A673 (cell line): Measurements from ENCODE around the gene AGBL4. TPM values are rescaled to one million over a fixed set of nuclear protein-coding genes. Genes with fewer than 3 reads are reported as not detected.
A peak's percentile ranks its signal among the peaks of the same experiment; 100 is the strongest.

Source experiments
- BruUV-seq: library from RNA; stranded (reverse); fragments of 400-500 nt; replicated peaks from 2 replicates; lab custom pipeline; 2021; lab: Mats Ljungman, UMichigan
- CTCF ChIA-PET: fragments of 300-600 bp; sonication (Branson Sonifier 250); formaldehyde crosslinking; loops from one replicate; lab custom pipeline; 2022; ENCODE audit warnings: antibody characterized with exemption; lab: Charles Lee
- POLR2A ChIA-PET: fragments of 300-600 bp; sonication (Branson Sonifier 250); formaldehyde crosslinking; loops from one replicate; lab custom pipeline; 2022; ENCODE audit warnings: antibody characterized with exemption; ENCODE audit not compliant: low non-redundant PET; lab: Charles Lee
- DNase-seq: peaks from one replicate; pipeline ENCODE4 v3.0.0-alpha.2; 2015; ENCODE audit warnings: low spot score
- H3K27ac ChIP-seq: fragments of 200-600 bp; sonication (generic); 2 replicates; pipeline ENCODE4 v1.5.1; 2016; ENCODE audit warnings: mixed run types, low read depth, mild to moderate bottlenecking, mixed read lengths, antibody characterized with exemption, low read length; ENCODE audit not compliant: poor library complexity, severe bottlenecking
- H3K27me3 ChIP-seq: fragments of 200-600 bp; sonication (generic); replicated peaks from 2 replicates; pipeline ENCODE4 v1.6.1; 2017; ENCODE audit warnings: mixed run types, low read depth, mild to moderate bottlenecking, mixed read lengths, antibody characterized with exemption, low read length; ENCODE audit not compliant: insufficient read depth, poor library complexity
- H3K36me3 ChIP-seq: fragments of 200-600 bp; sonication (generic); 2 replicates; pipeline ENCODE4 v1.6.1; 2016; ENCODE audit warnings: mixed run types, mild to moderate bottlenecking, mixed read lengths, antibody characterized with exemption, low read length; ENCODE audit not compliant: insufficient read depth, poor library complexity, severe bottlenecking
- H3K4me1 ChIP-seq: fragments of 200-600 bp; sonication (generic); 2 replicates; pipeline ENCODE4 v1.6.1; 2017; ENCODE audit warnings: mixed run types, mild to moderate bottlenecking, mixed read lengths, antibody characterized with exemption, low read length; ENCODE audit not compliant: insufficient read depth, poor library complexity, severe bottlenecking
- H3K4me3 ChIP-seq: fragments of 200-600 bp; sonication (generic); 2 replicates; pipeline ENCODE4 v1.5.1; 2016; ENCODE audit warnings: low read depth, mixed run types, mild to moderate bottlenecking, mixed read lengths, low read length; ENCODE audit not compliant: poor library complexity, severe bottlenecking
- H3K9me3 ChIP-seq: fragments of 200-600 bp; sonication (generic); 2 replicates; pipeline ENCODE4 v1.6.1; 2016; ENCODE audit warnings: mixed run types, low read depth, mild to moderate bottlenecking, mixed read lengths, antibody characterized with exemption, low read length; ENCODE audit not compliant: poor library complexity, severe bottlenecking
- EZH2 ChIP-seq: fragments of 200-600 bp; sonication (generic); IDR thresholded peaks from 2 replicates; pipeline ENCODE4 v1.6.1; 2017; ENCODE audit warnings: borderline replicate concordance, low read depth, mild to moderate bottlenecking, mixed read lengths, antibody characterized with exemption, low read length; ENCODE audit not compliant: poor library complexity, severe bottlenecking
- intact Hi-C: fragments of 100-400 bp; cut with micrococcal nuclease; formaldehyde crosslinking; loops from one replicate; pipeline ENCODE4 v1.10.0; 2022; ENCODE audit not compliant: unreplicated experiment
- total RNA-seq: library from RNA; stranded (reverse); gene quantifications from 2 replicates; pipeline ENCODE4 v1.2.3, GENCODE V29; 2021
- TF ChIP-seq, protein P1 (sequence below): fragments of 300-800, 200-600 bp; sonication (generic); conservative IDR thresholded peaks from 2 replicates; pipeline ENCODE4 v1.5.1; 2017; ENCODE audit warnings: low read depth, mild to moderate bottlenecking, antibody characterized with exemption, low read length, moderate library complexity, mixed read lengths

The AGBL4 gene
- total RNA-seq, 1 experiment from 2014 or later = 0.32 TPM

DNA sequence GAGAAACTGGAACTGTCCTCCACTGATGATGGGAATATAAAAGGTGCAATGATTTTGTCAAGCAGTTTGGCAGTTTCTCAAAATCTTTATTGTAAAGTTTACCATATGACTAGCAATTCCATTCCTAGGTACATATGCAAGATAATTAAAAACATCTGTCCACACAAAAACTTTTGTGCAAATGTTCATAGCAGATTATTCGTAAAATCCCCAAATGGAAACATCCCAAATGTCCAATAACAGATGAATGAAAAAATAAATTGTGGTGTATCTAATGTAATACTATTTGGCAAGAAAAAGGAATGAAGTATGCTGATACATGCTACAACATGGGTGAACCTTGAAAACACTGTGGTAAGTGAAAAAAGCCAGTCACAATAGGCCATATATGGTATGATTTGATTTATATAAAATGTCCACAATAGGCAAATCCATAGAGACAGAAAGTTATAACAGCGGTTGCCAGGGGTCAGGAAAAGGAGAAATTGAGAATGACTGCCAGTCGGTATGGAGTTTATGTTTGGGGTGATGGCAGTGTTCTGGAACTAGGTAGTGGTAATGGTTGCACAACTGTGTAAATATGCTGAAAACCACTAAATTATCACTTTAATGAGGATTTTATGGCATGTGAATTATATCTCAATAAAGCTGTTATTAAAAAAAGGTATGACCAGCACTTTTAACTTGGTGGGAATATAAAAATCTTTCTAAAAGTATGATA is 1165.4 kb downstream of the AGBL4 start:
- no peak overlapping the region for H3K27ac ChIP-seq
- BruUV-seq = no TSS peak
- intact Hi-C loops = no loop called here
- POLR2A ChIA-PET = no interaction called here
- no peak for DNase-seq
- CTCF ChIA-PET = no interaction called here
- H3K4me3 ChIP-seq = no peak overlapping the region
- H3K4me1 ChIP-seq = peaks cover 10% of the 10 kb centered on the region
- no peaks in the 10 kb centered on the region for H3K27me3 ChIP-seq
- H3K36me3 ChIP-seq = no peaks in the 10 kb centered on the region
- H3K9me3 ChIP-seq = peaks cover 13% of the 10 kb centered on the region
- TF ChIP-seq EZH2 = no peak
- TF ChIP-seq, protein P1, sequence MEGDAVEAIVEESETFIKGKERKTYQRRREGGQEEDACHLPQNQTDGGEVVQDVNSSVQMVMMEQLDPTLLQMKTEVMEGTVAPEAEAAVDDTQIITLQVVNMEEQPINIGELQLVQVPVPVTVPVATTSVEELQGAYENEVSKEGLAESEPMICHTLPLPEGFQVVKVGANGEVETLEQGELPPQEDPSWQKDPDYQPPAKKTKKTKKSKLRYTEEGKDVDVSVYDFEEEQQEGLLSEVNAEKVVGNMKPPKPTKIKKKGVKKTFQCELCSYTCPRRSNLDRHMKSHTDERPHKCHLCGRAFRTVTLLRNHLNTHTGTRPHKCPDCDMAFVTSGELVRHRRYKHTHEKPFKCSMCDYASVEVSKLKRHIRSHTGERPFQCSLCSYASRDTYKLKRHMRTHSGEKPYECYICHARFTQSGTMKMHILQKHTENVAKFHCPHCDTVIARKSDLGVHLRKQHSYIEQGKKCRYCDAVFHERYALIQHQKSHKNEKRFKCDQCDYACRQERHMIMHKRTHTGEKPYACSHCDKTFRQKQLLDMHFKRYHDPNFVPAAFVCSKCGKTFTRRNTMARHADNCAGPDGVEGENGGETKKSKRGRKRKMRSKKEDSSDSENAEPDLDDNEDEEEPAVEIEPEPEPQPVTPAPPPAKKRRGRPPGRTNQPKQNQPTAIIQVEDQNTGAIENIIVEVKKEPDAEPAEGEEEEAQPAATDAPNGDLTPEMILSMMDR = no peak

DNA sequence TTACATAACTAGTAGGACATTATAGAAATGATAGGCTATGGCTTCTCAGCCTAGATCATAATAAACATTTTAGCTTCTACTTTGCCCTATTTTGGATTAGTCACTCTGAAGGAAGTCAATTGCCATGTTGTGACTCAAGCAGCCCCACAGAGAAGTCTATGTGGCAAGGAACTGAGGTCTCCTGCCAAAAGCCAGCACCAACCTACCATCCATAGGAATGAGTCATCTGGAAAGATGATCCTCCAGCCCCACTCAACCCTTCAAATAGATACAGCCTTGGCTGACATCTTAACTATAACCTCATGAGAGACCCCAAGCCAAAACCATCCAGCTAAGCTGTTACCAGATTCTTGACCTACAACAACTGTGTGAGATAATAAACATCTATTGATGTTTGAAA is 1170.7 kb downstream of the AGBL4 start:
- CTCF ChIA-PET = no interaction called here
- intact Hi-C loops = no loop called here
- no peak overlapping the region for H3K4me3 ChIP-seq
- no peaks in the 10 kb centered on the region for H3K36me3 ChIP-seq
- no peaks in the 10 kb centered on the region for H3K27me3 ChIP-seq
- no peaks in the 10 kb centered on the region for H3K4me1 ChIP-seq
- no TSS peak for BruUV-seq
- POLR2A ChIA-PET = no interaction called here
- no peaks in the 10 kb centered on the region for H3K9me3 ChIP-seq
- no peak for TF ChIP-seq EZH2
- no peak overlapping the region for H3K27ac ChIP-seq
- peak; percentile 68 for DNase-seq

DNA sequence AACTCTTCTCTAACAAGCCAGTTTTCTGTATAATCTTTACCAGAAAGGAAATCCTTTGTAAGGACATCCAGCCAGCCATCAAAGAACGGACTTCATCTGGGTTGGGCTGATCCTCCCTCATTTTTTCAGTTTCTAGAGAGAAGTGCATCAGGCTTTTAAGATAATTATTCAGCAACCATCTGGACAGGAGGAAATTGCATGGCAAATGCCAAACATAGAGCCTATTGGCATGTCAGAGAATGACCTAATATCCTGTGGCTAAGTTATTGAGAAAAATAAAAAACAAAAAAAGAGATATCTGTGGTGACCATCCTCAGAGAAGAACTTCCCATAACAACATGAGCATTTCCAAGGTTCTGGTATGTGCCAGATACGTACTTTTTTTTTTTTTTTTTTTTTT is 1172.1 kb downstream of the AGBL4 start:
- Histone ChIP-seq H3K36me3 (no peaks in the 10 kb centered on the region), H3K4me3 (no peak overlapping the region), H3K27ac (no peak overlapping the region), H3K4me1 (no peaks in the 10 kb centered on the region), H3K9me3 (no peaks in the 10 kb centered on the region), H3K27me3 (no peaks in the 10 kb centered on the region)
- peak; percentile 29 for DNase-seq
- POLR2A ChIA-PET = no interaction called here
- CTCF ChIA-PET = no interaction called here
- BruUV-seq = no TSS peak
- intact Hi-C loops = no loop called here
- TF ChIP-seq EZH2 = no peak
- TF ChIP-seq, protein P1 = no peak

DNA sequence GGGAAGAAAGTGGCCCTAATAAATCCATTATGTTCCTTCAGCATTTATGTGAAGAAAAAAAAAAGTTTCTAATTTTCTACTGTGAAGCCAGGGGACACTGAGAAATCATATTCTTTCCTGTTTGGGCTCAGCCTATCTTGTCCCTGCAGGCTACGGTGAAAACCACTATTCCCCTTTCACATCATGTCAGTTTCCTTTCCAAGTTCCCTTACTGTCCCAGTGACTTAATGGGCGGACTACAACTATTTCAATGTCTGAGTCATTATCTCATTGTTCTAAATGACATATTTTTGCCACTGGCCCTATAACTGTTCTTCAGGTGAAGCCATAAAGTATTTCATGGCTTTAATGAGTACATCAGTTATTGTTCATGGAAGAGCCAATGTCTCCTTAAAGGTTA is 1175.7 kb downstream of the AGBL4 start:
- BruUV-seq = no TSS peak
- Histone ChIP-seq H3K36me3 (no peaks in the 10 kb centered on the region), H3K27me3 (no peaks in the 10 kb centered on the region), H3K4me1 (no peaks in the 10 kb centered on the region), H3K27ac (no peak overlapping the region), H3K4me3 (no peak overlapping the region), H3K9me3 (no peaks in the 10 kb centered on the region)
- ChIA-PET CTCF (no interaction called here), POLR2A (no interaction called here)
- TF ChIP-seq, protein P1 = no peak
- TF ChIP-seq EZH2 = no peak
- DNase-seq = no peak
- intact Hi-C loops = no loop called here
